ENCODE data around the gene MAP3K7CL. TPM values are rescaled to one million over a fixed set of nuclear protein-coding genes. Genes with fewer than 3 reads are reported as not detected.
"Not testable (repeated sequence)": the region's sequence is repeated elsewhere in the genome, so short reads cannot be mapped to it uniquely, and the experiment has no call there.

MAP3K7CL gene
- total RNA-seq, 1 experiment from 2014 or later: 0.15 TPM

GRCh38 chr21:29157080-29157479 is 26.6 kb downstream of the MAP3K7CL start (continued):
- no peak for TF ChIP-seq ZNF425 (CRISPR knock-in tag; conservative IDR thresholded peaks at IDR 0.05)
- TF ChIP-seq TEAD1 (CRISPR knock-in tag; IDR thresholded peaks at IDR 0.05): no peak
- TF ChIP-seq TEAD4 (CRISPR knock-in tag; IDR thresholded peaks at IDR 0.05): no peak
- no peak for TF ChIP-seq ZNF512 (CRISPR knock-in tag; IDR thresholded peaks at IDR 0.05; ENCODE audit: borderline replicate concordance)
- TF ChIP-seq SP1 (CRISPR knock-in tag; conservative IDR thresholded peaks at IDR 0.05): no peak
- no peak for TF ChIP-seq NFATC4 (CRISPR knock-in tag; IDR thresholded peaks at IDR 0.05)

- 0 out of 2 replicates have a peak, but pooled peaks cover 3% of the 10 kb centered on the region for H3K4me1 Mint-ChIP-seq
- POLR2A ChIA-PET: no interaction called here
- no peak overlapping the region for H3K27ac Mint-ChIP-seq
- no peak for ATAC-seq
- peaks cover 11% of the 10 kb centered on the region for H3K27me3 Mint-ChIP-seq (ENCODE audit: low read depth)
- TF ChIP-seq TEAD1 (CRISPR knock-in tag; IDR thresholded peaks at IDR 0.05) (no peak), ZNF317 (CRISPR knock-in tag; IDR thresholded peaks at IDR 0.05; ENCODE audit: borderline replicate concordance, low read depth) (no peak), ZBTB21 (CRISPR knock-in tag; IDR thresholded peaks at IDR 0.05; ENCODE audit: borderline replicate concordance) (no peak), GABPB1 (CRISPR knock-in tag; IDR thresholded peaks at IDR 0.05) (no peak), RELA (CRISPR knock-in tag; IDR thresholded peaks at IDR 0.05; ENCODE audit: borderline replicate concordance) (no peak), PRDM15 (CRISPR knock-in tag; IDR thresholded peaks at IDR 0.05) (no peak), SMAD3 (CRISPR knock-in tag; IDR thresholded peaks at IDR 0.05; ENCODE audit: borderline replicate concordance) (no peak), ZNF512 (CRISPR knock-in tag; IDR thresholded peaks at IDR 0.05; ENCODE audit: borderline replicate concordance) (no peak), ATF2 (CRISPR knock-in tag; IDR thresholded peaks at IDR 0.05; ENCODE audit: borderline replicate concordance, low read depth) (no peak), TCF7 (CRISPR knock-in tag; IDR thresholded peaks at IDR 0.05; ENCODE audit: low read depth) (no peak), HMGXB4 (CRISPR knock-in tag; IDR thresholded peaks at IDR 0.05) (no peak), GTF2I (CRISPR knock-in tag; conservative IDR thresholded peaks at IDR 0.05) (no peak), MYBL2 (CRISPR knock-in tag; IDR thresholded peaks at IDR 0.05) (no peak), ZBTB43 (CRISPR knock-in tag; IDR thresholded peaks at IDR 0.05) (no peak), ATF3 (CRISPR knock-in tag; conservative IDR thresholded peaks at IDR 0.05) (no peak)
- no peak overlapping the region for H3K4me3 Mint-ChIP-seq
- H3K9me3 Mint-ChIP-seq: no peaks in the 10 kb centered on the region
- no peak for DNase-seq (ENCODE audit: low spot score)
- no peaks in the 10 kb centered on the region for H3K36me3 Mint-ChIP-seq
- CTCF ChIA-PET: no interaction called here
These were observed 29.4 kb downstream of the MAP3K7CL start for GRCh38 chr21:29159842-29160241.

- H3K27me3 Mint-ChIP-seq (ENCODE audit: low read depth); H3K4me3 Mint-ChIP-seq; H3K36me3 Mint-ChIP-seq; POLR2A ChIA-PET; H3K27ac Mint-ChIP-seq; H3K4me1 Mint-ChIP-seq; ATAC-seq; DNase-seq (ENCODE audit: low spot score); H3K9me3 Mint-ChIP-seq: not testable (repeated sequence)
- CTCF ChIA-PET: interaction anchor here (0.9 kb wide), 1 partner anchor 14 kb away, joined by 3 read pairs; no protein-coding TSS in a partner anchor
These were observed 32.4 kb downstream of the MAP3K7CL start for GRCh38 chr21:29162825-29163224.

All from WTC11 (cell line).